ENCODE data around the gene THY1.

DNA sequence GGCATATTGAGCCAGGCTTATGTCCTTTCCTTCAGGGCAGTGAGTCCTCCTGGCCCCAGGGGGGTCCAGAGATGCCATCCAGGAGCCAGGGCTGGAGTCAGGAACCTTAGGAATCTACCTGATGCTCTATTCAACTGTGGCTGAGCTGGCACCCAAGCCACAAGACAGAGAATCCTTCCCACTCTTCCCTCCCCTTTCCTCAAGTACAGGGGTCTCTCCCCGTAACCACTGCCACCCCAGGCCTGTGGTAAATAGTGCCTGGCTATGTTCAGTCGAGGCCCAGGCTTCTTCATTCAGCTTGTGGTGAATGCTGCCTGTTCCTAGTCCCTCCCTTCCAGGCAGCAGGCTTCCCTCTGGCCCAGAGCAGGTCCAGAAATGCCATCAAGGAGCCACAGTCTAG is 45.5 kb upstream of the THY1 start:
- TF ChIP-seq, protein P1, sequence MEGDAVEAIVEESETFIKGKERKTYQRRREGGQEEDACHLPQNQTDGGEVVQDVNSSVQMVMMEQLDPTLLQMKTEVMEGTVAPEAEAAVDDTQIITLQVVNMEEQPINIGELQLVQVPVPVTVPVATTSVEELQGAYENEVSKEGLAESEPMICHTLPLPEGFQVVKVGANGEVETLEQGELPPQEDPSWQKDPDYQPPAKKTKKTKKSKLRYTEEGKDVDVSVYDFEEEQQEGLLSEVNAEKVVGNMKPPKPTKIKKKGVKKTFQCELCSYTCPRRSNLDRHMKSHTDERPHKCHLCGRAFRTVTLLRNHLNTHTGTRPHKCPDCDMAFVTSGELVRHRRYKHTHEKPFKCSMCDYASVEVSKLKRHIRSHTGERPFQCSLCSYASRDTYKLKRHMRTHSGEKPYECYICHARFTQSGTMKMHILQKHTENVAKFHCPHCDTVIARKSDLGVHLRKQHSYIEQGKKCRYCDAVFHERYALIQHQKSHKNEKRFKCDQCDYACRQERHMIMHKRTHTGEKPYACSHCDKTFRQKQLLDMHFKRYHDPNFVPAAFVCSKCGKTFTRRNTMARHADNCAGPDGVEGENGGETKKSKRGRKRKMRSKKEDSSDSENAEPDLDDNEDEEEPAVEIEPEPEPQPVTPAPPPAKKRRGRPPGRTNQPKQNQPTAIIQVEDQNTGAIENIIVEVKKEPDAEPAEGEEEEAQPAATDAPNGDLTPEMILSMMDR (IDR thresholded peaks at IDR 0.05): no peak
- no peak for TF ChIP-seq POLR2AphosphoS5 (IDR thresholded peaks at IDR 0.05; ENCODE audit: low read depth, low read length)
- TF ChIP-seq TCF7L2 (IDR thresholded peaks at IDR 0.05; ENCODE audit: low read depth, low read length): no peak
- no peak for TF ChIP-seq SIN3A (IDR thresholded peaks at IDR 0.05; ENCODE audit: borderline replicate concordance, insufficient read depth, low read depth, low read length)
- no peak for TF ChIP-seq REST (IDR thresholded peaks at IDR 0.05; ENCODE audit: insufficient read depth in 1 of 2, low read depth in 2 of 2, low read length in 1 of 2)
